ENCODE measurements around the gene DCAF17.
A peak's percentile ranks its signal among the peaks of the same experiment; 100 is the strongest.

DCAF17 gene

DNA sequence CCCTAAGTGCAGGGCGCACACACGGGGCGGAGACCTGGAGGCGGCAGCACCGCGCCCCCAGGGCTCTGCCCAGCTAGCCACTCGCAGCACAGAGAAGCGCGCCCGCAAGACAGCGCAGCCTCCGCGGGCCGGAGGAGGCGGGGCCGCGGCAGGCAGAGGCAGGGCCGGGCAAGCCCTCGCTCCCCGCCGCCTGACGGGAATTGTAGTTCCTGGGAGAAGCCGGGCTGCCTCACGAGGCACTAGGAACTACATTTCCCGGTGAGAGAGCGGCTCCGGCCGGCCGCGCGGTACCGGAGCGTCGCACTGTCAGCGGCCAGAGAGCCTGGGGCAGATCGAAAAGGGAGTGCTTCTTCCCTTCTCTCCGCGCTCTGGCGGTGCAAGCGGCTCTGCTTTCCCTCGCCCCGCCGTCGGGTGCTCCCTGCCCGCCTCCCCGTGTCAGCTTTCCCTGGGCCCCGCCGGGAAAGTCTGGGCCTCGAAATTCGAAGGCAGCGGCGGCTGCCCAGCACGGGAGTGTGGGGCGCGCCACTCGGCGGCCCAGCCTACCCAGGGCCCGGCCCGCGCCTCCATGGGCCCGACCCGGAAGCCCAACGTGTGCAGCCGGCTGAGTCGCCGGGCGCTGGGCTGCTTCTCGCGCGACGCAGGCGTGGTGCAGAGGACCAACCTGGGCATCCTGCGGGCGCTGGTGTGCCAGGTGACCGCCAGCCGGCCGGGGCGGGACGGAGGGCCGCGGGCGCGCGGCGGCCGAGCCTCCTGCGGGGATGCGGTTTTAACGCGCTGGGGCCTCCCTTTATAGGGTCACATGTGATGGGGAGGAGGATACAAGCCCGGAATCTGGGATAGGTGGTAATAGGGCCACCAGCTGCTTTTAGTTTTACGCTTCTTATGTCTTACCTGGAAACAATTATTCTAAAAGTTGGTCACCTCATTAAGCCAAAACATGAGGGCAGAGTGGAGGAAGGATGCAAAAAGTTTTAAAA, at the start of gene DCAF17 (continued):
- TF ChIP-seq, protein P1, sequence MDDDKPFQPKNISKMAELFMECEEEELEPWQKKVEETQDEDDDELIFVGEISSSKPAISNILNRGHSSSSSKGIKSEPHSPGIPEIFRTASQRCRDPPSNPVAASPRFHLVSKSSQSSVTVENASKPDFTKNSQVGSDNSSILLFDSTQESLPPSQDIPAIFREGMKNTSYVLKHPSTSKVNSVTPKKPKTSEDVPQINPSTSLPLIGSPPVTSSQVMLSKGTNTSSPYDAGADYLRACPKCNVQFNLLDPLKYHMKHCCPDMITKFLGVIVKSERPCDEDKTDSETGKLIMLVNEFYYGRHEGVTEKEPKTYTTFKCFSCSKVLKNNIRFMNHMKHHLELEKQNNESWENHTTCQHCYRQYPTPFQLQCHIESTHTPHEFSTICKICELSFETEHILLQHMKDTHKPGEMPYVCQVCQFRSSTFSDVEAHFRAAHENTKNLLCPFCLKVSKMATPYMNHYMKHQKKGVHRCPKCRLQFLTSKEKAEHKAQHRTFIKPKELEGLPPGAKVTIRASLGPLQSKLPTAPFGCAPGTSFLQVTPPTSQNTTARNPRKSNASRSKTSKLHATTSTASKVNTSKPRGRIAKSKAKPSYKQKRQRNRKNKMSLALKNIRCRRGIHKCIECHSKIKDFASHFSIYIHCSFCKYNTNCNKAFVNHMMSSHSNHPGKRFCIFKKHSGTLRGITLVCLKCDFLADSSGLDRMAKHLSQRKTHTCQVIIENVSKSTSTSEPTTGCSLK (tag by site-specific recombination; IDR thresholded peaks at IDR 0.05), result no peak
- TF ChIP-seq ZNF121 (tag by site-specific recombination; IDR thresholded peaks at IDR 0.05) (0 out of 2 replicates have a peak, but pooled peaks have one; percentile 20), SP2 (tag by site-specific recombination; IDR thresholded peaks at IDR 0.05) (peak; percentile 86), ZNF596 (tag by site-specific recombination; IDR thresholded peaks at IDR 0.05) (no peak), ZNF654 (tag by site-specific recombination; IDR thresholded peaks at IDR 0.05; ENCODE audit: low read depth) (no peak), ZNF138 (tag by site-specific recombination; IDR thresholded peaks at IDR 0.05; ENCODE audit: borderline replicate concordance) (no peak), ZNF521 (tag by site-specific recombination; IDR thresholded peaks at IDR 0.05) (no peak), GLI4 (tag by site-specific recombination; IDR thresholded peaks at IDR 0.05) (0 out of 2 replicates have a peak, but pooled peaks have one; percentile 65)
- TF ChIP-seq, protein P2, sequence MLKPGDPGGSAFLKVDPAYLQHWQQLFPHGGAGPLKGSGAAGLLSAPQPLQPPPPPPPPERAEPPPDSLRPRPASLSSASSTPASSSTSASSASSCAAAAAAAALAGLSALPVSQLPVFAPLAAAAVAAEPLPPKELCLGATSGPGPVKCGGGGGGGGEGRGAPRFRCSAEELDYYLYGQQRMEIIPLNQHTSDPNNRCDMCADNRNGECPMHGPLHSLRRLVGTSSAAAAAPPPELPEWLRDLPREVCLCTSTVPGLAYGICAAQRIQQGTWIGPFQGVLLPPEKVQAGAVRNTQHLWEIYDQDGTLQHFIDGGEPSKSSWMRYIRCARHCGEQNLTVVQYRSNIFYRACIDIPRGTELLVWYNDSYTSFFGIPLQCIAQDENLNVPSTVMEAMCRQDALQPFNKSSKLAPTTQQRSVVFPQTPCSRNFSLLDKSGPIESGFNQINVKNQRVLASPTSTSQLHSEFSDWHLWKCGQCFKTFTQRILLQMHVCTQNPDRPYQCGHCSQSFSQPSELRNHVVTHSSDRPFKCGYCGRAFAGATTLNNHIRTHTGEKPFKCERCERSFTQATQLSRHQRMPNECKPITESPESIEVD (tag by site-specific recombination; IDR thresholded peaks at IDR 0.05), result 0 out of 2 replicates have a peak, but pooled peaks have one; percentile 10

DNA sequence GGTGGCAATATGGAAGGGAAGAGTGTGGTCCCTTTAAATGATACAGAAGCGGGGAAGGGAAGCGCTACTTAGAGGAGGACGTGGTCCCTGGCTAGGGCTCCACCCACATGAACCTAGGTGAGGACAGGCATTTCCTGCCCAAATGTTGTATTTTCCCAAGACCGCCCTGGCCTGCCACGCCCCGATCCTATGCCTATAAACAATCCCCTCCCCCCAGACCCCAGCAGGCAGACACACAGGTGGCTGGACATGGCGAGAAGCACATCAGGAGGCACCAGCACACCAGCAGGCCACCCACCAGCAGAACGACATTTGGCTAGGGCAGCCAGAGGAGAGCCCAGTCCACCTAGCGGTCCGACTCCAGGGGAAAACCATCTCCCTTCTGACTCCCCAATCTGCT, 47.4 kb upstream of the DCAF17 start:
- CTCF ChIA-PET, result no interaction called here
- H3K9me3 ChIP-seq (ENCODE audit: control insufficient read depth, insufficient read depth, low read depth, low read length), result no peaks in the 10 kb centered on the region
- H3K27ac ChIP-seq (ENCODE audit: extremely low read depth, low read depth, low read length), result no peak overlapping the region
- POLR2A ChIA-PET, result no interaction called here
- peaks cover 10% of the 10 kb centered on the region; the same call in 1 of the 2 replicates for H3K4me1 ChIP-seq (ENCODE audit: control insufficient read depth, insufficient read depth, low read length)
- TF ChIP-seq ZNF146 (tag by site-specific recombination; IDR thresholded peaks at IDR 0.05) (no peak), ZIC2 (tag by site-specific recombination; IDR thresholded peaks at IDR 0.05) (peak; percentile 74), MEIS1 (CRISPR knock-in tag; IDR thresholded peaks at IDR 0.05; ENCODE audit: borderline replicate concordance) (no peak), ZSCAN23 (tag by site-specific recombination; IDR thresholded peaks at IDR 0.05) (no peak)
- TF ChIP-seq, protein P3, sequence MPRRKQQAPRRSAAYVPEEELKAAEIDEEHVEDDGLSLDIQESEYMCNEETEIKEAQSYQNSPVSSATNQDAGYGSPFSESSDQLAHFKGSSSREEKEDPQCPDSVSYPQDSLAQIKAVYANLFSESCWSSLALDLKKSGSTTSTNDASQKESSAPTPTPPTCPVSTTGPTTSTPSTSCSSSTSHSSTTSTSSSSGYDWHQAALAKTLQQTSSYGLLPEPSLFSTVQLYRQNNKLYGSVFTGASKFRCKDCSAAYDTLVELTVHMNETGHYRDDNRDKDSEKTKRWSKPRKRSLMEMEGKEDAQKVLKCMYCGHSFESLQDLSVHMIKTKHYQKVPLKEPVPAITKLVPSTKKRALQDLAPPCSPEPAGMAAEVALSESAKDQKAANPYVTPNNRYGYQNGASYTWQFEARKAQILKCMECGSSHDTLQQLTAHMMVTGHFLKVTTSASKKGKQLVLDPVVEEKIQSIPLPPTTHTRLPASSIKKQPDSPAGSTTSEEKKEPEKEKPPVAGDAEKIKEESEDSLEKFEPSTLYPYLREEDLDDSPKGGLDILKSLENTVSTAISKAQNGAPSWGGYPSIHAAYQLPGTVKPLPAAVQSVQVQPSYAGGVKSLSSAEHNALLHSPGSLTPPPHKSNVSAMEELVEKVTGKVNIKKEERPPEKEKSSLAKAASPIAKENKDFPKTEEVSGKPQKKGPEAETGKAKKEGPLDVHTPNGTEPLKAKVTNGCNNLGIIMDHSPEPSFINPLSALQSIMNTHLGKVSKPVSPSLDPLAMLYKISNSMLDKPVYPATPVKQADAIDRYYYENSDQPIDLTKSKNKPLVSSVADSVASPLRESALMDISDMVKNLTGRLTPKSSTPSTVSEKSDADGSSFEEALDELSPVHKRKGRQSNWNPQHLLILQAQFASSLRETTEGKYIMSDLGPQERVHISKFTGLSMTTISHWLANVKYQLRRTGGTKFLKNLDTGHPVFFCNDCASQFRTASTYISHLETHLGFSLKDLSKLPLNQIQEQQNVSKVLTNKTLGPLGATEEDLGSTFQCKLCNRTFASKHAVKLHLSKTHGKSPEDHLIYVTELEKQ (tag by site-specific recombination; IDR thresholded peaks at IDR 0.05; ENCODE audit: borderline replicate concordance), result no peak
- H3K4me3 ChIP-seq (ENCODE audit: low read depth, low read length), result no peak overlapping the region
- H3K36me3 ChIP-seq (ENCODE audit: control insufficient read depth in 2 of 2, insufficient read depth in 1 of 2, low read length in 2 of 2), result no peaks in the 10 kb centered on the region; a peak in 1 of 3 replicates

DNA sequence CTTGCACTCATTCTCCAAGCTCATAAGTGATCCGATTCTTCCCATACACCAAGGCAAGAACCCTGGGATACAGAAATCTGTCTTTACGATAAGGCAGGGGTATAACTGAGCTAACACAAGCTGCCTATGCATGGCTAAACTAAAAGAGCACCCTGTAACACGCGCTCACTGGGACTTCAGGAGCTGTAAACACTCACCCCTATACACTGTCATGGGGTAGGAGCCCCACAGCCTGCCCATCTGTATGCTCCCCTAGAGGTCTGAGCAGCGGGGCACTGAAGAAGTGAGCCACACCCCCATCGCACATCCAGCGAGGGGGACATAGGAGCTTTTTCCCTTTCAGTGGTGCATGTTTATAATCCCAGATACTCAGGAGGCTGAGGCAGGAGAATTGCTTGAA, 47.0 kb upstream of the DCAF17 start:
- peaks cover 10% of the 10 kb centered on the region; the same call in 1 of the 2 replicates for H3K4me1 ChIP-seq (ENCODE audit: control insufficient read depth, insufficient read depth, low read length)
- POLR2A ChIA-PET, result no interaction called here
- H3K9me3 ChIP-seq (ENCODE audit: control insufficient read depth, insufficient read depth, low read depth, low read length), result no peaks in the 10 kb centered on the region
- no peak for TF ChIP-seq ZFP69B (tag by site-specific recombination; IDR thresholded peaks at IDR 0.05)
- CTCF ChIA-PET, result no interaction called here
- H3K27ac ChIP-seq (ENCODE audit: extremely low read depth, low read depth, low read length), result no peak overlapping the region
- H3K4me3 ChIP-seq (ENCODE audit: low read depth, low read length), result no peak overlapping the region
- H3K36me3 ChIP-seq (ENCODE audit: control insufficient read depth in 2 of 2, insufficient read depth in 1 of 2, low read length in 2 of 2), result no peaks in the 10 kb centered on the region; a peak in 1 of 3 replicates

All from HEK293 (cell line).